GM12878 (cell line): ENCODE data around the gene PLA2G15. TPM values are rescaled to one million over a fixed set of nuclear protein-coding genes. Genes with fewer than 3 reads are reported as not detected.

Experiments used
- ATF7 ChIP-seq: fragments of 450-650 bp; IDR thresholded peaks from 2 replicates; pipeline ENCODE4 v1.6.1; 2016; ENCODE audit warnings: low read depth, mild to moderate bottlenecking
- CEBPB ChIP-seq, 2 experiments: fragments of 150-350 bp in 1 of 2; IDR thresholded peaks; 2 replicates each; pipeline ENCODE4 v1.6.1; 2012 to 2014; ENCODE audit warnings: low read depth in 2 of 2, low read length in 2 of 2, borderline replicate concordance in 1 of 2, inconsistent platforms in 1 of 2
- HCFC1 ChIP-seq: fragments of 150-350 bp; IDR thresholded peaks from 2 replicates; pipeline ENCODE4 v1.6.1; 2014; ENCODE audit warnings: low read length
- IKZF1 ChIP-seq: fragments of 450-650 bp; conservative IDR thresholded peaks from 2 replicates; pipeline ENCODE4 v1.6.1; 2017; ENCODE audit warnings: antibody characterized with exemption, mild to moderate bottlenecking
- IRF4 ChIP-seq: IDR thresholded peaks from 2 replicates; pipeline ENCODE4 v1.6.1; 2011; ENCODE audit warnings: low read depth, low read length
- JUNB ChIP-seq: IDR thresholded peaks from 2 replicates; pipeline ENCODE4 v1.6.1; 2016; ENCODE audit warnings: antibody characterized with exemption, mild to moderate bottlenecking
- MAX ChIP-seq: IDR thresholded peaks from 2 replicates; pipeline ENCODE4 v1.6.1; 2012; ENCODE audit warnings: low read depth, low read length, improper control_type of control experiment
- MLLT1 ChIP-seq: fragments of 450-650 bp; IDR thresholded peaks from 2 replicates; pipeline ENCODE4 v1.6.1; 2016; ENCODE audit warnings: mild to moderate bottlenecking
- MTA3 ChIP-seq: IDR thresholded peaks from 2 replicates; pipeline ENCODE4 v1.6.1; 2012; ENCODE audit warnings: low read length, inconsistent platforms, borderline replicate concordance
- NFYA ChIP-seq: IDR thresholded peaks from 2 replicates; pipeline ENCODE4 v1.6.1; 2011; ENCODE audit warnings: low read depth, mild to moderate bottlenecking, low read length, improper control_type of control experiment, borderline replicate concordance
- NR2C1 ChIP-seq: fragments of 450-650 bp; IDR thresholded peaks from 2 replicates; pipeline ENCODE4 v1.6.1; 2017; ENCODE audit warnings: antibody characterized with exemption, mild to moderate bottlenecking, moderate library complexity
- PAX8 ChIP-seq: fragments of 450-650 bp; IDR thresholded peaks from 2 replicates; pipeline ENCODE4 v1.6.1; 2017; ENCODE audit warnings: mild to moderate bottlenecking, moderate library complexity
- RB1 ChIP-seq: fragments of 450-650 bp; formaldehyde crosslinking; IDR thresholded peaks from 2 replicates; pipeline ENCODE4 v1.6.1; 2017; ENCODE audit warnings: mild to moderate bottlenecking, borderline replicate concordance
- RELA ChIP-seq: fragments of 450-650 bp; IDR thresholded peaks from 2 replicates; pipeline ENCODE4 v1.8.0; 2014; ENCODE audit warnings: borderline replicate concordance; ENCODE audit not compliant: partially characterized antibody
- SUPT20H ChIP-seq: IDR thresholded peaks from 2 replicates; pipeline ENCODE4 v1.6.1; 2011; ENCODE audit warnings: low read depth, mild to moderate bottlenecking, low read length, moderate library complexity, borderline replicate concordance; ENCODE audit not compliant: control insufficient read depth
- YBX1 ChIP-seq: fragments of 450-650 bp; IDR thresholded peaks from 2 replicates; pipeline ENCODE4 v1.6.1; 2016; ENCODE audit warnings: antibody characterized with exemption
- YY1 ChIP-seq: IDR thresholded peaks from 2 replicates; pipeline ENCODE4 v1.6.1; 2011; ENCODE audit warnings: low read depth, mild to moderate bottlenecking, low read length
- ZNF217 ChIP-seq: fragments of 450-650 bp; IDR thresholded peaks from 2 replicates; pipeline ENCODE4 v1.6.1; 2017; ENCODE audit warnings: antibody characterized with exemption, mild to moderate bottlenecking
- polyA plus RNA-seq, 11 experiments: library from polyadenylated mRNA; depleted of rRNA in 4 of 11; unstranded in 6 of 11; stranded (reverse) in 5 of 11; fragments of >200 nt; fragmentation: Nextera tagmentation in 4 of 11; fragmentation: Illumina TruSeq in 1 of 11; extraction: Ambion mirVana in 4 of 11; extraction: Trizol in 1 of 11; gene quantifications; 1 replicate in 1 of 11; 2 replicates in 10 of 11; pipeline versions ENCODE4 v1.2.1 to v1.2.3, GENCODE V29; 2011 to 2016; ENCODE audit warnings: inconsistent platforms in 2 of 11, missing spikeins in 2 of 11, low read depth in 1 of 11
- total RNA-seq, 4 experiments: library from RNA; depleted of rRNA in 3 of 4; stranded (reverse); fragments of >200 nt in 3 of 4; fragmentation: Illumina TruSeq in 1 of 4; extraction: Trizol in 1 of 4; gene quantifications; 2 replicates each; pipeline versions ENCODE4 v1.2.1 to v1.2.3, GENCODE V29; 2013 to 2021
- TF ChIP-seq, protein P1 (sequence below), 3 experiments: IDR thresholded peaks in 2 of 3; conservative IDR thresholded peaks in 1 of 3; 2 replicates each; pipeline ENCODE4 v1.5.1; 2011; ENCODE audit warnings: low read depth in 3 of 3, low read length in 3 of 3, mild to moderate bottlenecking in 3 of 3, control low read depth in 2 of 3, moderate library complexity in 2 of 3, inconsistent platforms in 1 of 3, mixed read lengths in 1 of 3; ENCODE audit not compliant: control insufficient read depth in 2 of 3, insufficient read depth in 1 of 3; ENCODE audit errors: extremely low read depth in 1 of 3
- TF ChIP-seq, protein P2 (sequence below): fragments of 450-650 bp; IDR thresholded peaks from 2 replicates; pipeline ENCODE4 v1.6.1; 2018; ENCODE audit warnings: borderline replicate concordance, mild to moderate bottlenecking; ENCODE audit not compliant: partially characterized antibody
- TF ChIP-seq, protein P3 (sequence below): fragments of 450-650 bp; formaldehyde crosslinking; IDR thresholded peaks from 2 replicates; pipeline ENCODE4 v1.4.0; 2020; ENCODE audit warnings: mild to moderate bottlenecking, moderate library complexity

Gene PLA2G15
- total and polyA plus RNA-seq, 10 of the 15 experiments (the other 5 are each of a cell fraction or from before 2014, with no cell fraction given) = 0.31 to 9.4 (median 6.8) TPM

GRCh38 chr16:68289621-68290329 lies 44.6 kb downstream of the PLA2G15 start (continued):
- TF ChIP-seq PAX8 (no peak), HCFC1 (no peak), RB1 (0 out of 2 replicates have a peak, but pooled peaks have one; percentile 37), MTA3 (no peak), IKZF1 (0 out of 2 replicates have a peak, but pooled peaks have one; percentile 17), CEBPB (IDR thresholded peaks at IDR 0.05; ENCODE audit: borderline replicate concordance in 1 of 2, low read depth in 2 of 2, low read length in 2 of 2) (no peak), IRF4 (peak; percentile 85), ATF7 (peak; percentile 72), ZNF217 (no peak), YY1 (peak; percentile 38; the same call in 1 of the 2 replicates), MAX (no peak; the same call in 1 of the 2 replicates), JUNB (no peak), RELA (no peak), NR2C1 (no peak), MLLT1 (0 out of 2 replicates have a peak, but pooled peaks have one; percentile 37), SUPT20H (no peak), NFYA (no peak), YBX1 (no peak)
- TF ChIP-seq, protein P1, sequence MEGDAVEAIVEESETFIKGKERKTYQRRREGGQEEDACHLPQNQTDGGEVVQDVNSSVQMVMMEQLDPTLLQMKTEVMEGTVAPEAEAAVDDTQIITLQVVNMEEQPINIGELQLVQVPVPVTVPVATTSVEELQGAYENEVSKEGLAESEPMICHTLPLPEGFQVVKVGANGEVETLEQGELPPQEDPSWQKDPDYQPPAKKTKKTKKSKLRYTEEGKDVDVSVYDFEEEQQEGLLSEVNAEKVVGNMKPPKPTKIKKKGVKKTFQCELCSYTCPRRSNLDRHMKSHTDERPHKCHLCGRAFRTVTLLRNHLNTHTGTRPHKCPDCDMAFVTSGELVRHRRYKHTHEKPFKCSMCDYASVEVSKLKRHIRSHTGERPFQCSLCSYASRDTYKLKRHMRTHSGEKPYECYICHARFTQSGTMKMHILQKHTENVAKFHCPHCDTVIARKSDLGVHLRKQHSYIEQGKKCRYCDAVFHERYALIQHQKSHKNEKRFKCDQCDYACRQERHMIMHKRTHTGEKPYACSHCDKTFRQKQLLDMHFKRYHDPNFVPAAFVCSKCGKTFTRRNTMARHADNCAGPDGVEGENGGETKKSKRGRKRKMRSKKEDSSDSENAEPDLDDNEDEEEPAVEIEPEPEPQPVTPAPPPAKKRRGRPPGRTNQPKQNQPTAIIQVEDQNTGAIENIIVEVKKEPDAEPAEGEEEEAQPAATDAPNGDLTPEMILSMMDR (IDR thresholded peaks at IDR 0.05 in 2 of 3, conservative IDR thresholded peaks at IDR 0.05 in 1 of 3; ENCODE audit: control insufficient read depth in 2 of 3, extremely low read depth in 1 of 3, insufficient read depth in 1 of 3, low read depth in 3 of 3, low read length in 3 of 3) = no peak
- TF ChIP-seq, protein P2, sequence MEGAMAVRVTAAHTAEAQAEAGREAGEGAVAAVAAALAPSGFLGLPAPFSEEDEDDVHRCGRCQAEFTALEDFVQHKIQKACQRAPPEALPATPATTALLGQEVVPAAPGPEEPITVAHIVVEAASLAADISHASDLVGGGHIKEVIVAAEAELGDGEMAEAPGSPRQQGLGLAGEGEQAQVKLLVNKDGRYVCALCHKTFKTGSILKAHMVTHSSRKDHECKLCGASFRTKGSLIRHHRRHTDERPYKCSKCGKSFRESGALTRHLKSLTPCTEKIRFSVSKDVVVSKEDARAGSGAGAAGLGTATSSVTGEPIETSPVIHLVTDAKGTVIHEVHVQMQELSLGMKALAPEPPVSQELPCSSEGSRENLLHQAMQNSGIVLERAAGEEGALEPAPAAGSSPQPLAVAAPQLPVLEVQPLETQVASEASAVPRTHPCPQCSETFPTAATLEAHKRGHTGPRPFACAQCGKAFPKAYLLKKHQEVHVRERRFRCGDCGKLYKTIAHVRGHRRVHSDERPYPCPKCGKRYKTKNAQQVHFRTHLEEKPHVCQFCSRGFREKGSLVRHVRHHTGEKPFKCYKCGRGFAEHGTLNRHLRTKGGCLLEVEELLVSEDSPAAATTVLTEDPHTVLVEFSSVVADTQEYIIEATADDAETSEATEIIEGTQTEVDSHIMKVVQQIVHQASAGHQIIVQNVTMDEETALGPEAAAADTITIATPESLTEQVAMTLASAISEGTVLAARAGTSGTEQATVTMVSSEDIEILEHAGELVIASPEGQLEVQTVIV = no peak
- TF ChIP-seq, protein P3, sequence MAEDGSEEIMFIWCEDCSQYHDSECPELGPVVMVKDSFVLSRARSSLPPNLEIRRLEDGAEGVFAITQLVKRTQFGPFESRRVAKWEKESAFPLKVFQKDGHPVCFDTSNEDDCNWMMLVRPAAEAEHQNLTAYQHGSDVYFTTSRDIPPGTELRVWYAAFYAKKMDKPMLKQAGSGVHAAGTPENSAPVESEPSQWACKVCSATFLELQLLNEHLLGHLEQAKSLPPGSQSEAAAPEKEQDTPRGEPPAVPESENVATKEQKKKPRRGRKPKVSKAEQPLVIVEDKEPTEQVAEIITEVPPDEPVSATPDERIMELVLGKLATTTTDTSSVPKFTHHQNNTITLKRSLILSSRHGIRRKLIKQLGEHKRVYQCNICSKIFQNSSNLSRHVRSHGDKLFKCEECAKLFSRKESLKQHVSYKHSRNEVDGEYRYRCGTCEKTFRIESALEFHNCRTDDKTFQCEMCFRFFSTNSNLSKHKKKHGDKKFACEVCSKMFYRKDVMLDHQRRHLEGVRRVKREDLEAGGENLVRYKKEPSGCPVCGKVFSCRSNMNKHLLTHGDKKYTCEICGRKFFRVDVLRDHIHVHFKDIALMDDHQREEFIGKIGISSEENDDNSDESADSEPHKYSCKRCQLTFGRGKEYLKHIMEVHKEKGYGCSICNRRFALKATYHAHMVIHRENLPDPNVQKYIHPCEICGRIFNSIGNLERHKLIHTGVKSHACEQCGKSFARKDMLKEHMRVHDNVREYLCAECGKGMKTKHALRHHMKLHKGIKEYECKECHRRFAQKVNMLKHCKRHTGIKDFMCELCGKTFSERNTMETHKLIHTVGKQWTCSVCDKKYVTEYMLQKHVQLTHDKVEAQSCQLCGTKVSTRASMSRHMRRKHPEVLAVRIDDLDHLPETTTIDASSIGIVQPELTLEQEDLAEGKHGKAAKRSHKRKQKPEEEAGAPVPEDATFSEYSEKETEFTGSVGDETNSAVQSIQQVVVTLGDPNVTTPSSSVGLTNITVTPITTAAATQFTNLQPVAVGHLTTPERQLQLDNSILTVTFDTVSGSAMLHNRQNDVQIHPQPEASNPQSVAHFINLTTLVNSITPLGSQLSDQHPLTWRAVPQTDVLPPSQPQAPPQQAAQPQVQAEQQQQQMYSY (CRISPR knock-in tag) = no peak
